Endothelial cell of umbilical vein (primary cell): ENCODE data around the gene RGS11. TPM values are rescaled to one million over a fixed set of nuclear protein-coding genes. Genes with fewer than 3 reads are reported as not detected.
A peak's percentile ranks its signal among the peaks of the same experiment; 100 is the strongest.

Experiments
- BruUV-seq: library from RNA; stranded (reverse); fragments of 400-500 nt; replicated peaks from 2 replicates; lab custom pipeline; 2021; lab: Mats Ljungman, UMichigan
- CTCF ChIA-PET: fragments of 300-600, 350-600 bp; sonication (Branson Sonifier 250); formaldehyde crosslinking; loops from one replicate; lab custom pipeline; 2021; ENCODE audit warnings: antibody characterized with exemption, inconsistent platforms; lab: Charles Lee
- POLR2A ChIA-PET: fragments of 300-600, 350-600 bp; sonication (Branson Sonifier 250); formaldehyde crosslinking; loops from one replicate; lab custom pipeline; 2021; ENCODE audit warnings: antibody characterized with exemption, inconsistent platforms; lab: Charles Lee
- DNase-seq: peaks from one replicate; pipeline ENCODE4 v3.0.0-alpha.2; 2011; ENCODE audit warnings: low read depth, low spot score
- FAIRE-seq: peaks from 2 replicates; lab custom pipeline; 2011; peaks lifted over from hg19 to GRCh38; lab: Jason Lieb, UNC
- H2AFZ ChIP-seq: 2 replicates; pipeline ENCODE4 v1.6.0; 2012; ENCODE audit warnings: low read depth, low read length, control low read depth, inconsistent platforms
- H3K27ac ChIP-seq: 2 replicates; pipeline ENCODE4 v1.5.1; 2011; ENCODE audit warnings: low read depth, mild to moderate bottlenecking, control low read depth, low read length, moderate library complexity; ENCODE audit not compliant: insufficient read depth
- H3K27me3 ChIP-seq, 2 experiments: 2 replicates each; pipeline versions ENCODE4 v1.6.0 to v1.6.1; 2011; ENCODE audit warnings: low read length in 2 of 2, mixed read lengths in 1 of 2; ENCODE audit not compliant: control insufficient read depth in 2 of 2, insufficient read depth in 2 of 2
- H3K36me3 ChIP-seq, 2 experiments: 2 replicates in 1 of 2; 3 replicates in 1 of 2; pipeline ENCODE4 v1.5.1; 2011; ENCODE audit warnings: low read length in 2 of 2, mild to moderate bottlenecking in 1 of 2, moderate library complexity in 1 of 2; ENCODE audit not compliant: control insufficient read depth in 2 of 2, insufficient read depth in 2 of 2; ENCODE audit errors: extremely low read depth in 1 of 2
- H3K4me1 ChIP-seq: 3 replicates; pipeline ENCODE4 v1.5.1; 2011; ENCODE audit warnings: mild to moderate bottlenecking, low read length; ENCODE audit not compliant: control insufficient read depth, insufficient read depth; ENCODE audit errors: extremely low read depth
- H3K4me2 ChIP-seq: 2 replicates; pipeline ENCODE4 v1.6.1; 2011; ENCODE audit warnings: low read length, control low read depth, mixed read lengths; ENCODE audit not compliant: insufficient read depth
- H3K4me3 ChIP-seq, 3 experiments: fragments of 200-600 bp in 1 of 3; sonication (generic), shearing (Covaris generic) in 1 of 3; replicated peaks in 1 of 3; 2 replicates each; pipeline ENCODE4 v1.5.1; 2011 to 2016; ENCODE audit warnings: control low read depth in 3 of 3, low read length in 3 of 3, mild to moderate bottlenecking in 2 of 3, inconsistent platforms in 1 of 3, low read depth in 1 of 3, moderate library complexity in 1 of 3; ENCODE audit not compliant: insufficient read depth in 1 of 3
- H3K79me2 ChIP-seq: 2 replicates; pipeline ENCODE4 v1.6.0; 2012; ENCODE audit warnings: low read length, inconsistent platforms; ENCODE audit not compliant: control insufficient read depth, insufficient read depth
- H3K9ac ChIP-seq: replicated peaks from 2 replicates; pipeline ENCODE3; 2011; ENCODE audit warnings: low read length, control low read depth; ENCODE audit not compliant: insufficient read depth; ENCODE audit errors: extremely low read depth
- H3K9me1 ChIP-seq: replicated peaks from 3 replicates; pipeline ENCODE4 v1.6.0; 2011; ENCODE audit warnings: mild to moderate bottlenecking, low read length; ENCODE audit not compliant: control insufficient read depth, insufficient read depth; ENCODE audit errors: extremely low read depth
- H3K9me3 ChIP-seq: replicated peaks from 2 replicates; pipeline ENCODE4 v1.5.1; 2012; ENCODE audit warnings: low read length, inconsistent platforms; ENCODE audit not compliant: control insufficient read depth, insufficient read depth
- H4K20me1 ChIP-seq: replicated peaks from 2 replicates; pipeline ENCODE3; 2011; ENCODE audit warnings: mild to moderate bottlenecking, low read length; ENCODE audit not compliant: control insufficient read depth, insufficient read depth; ENCODE audit errors: extremely low read depth
- FOS ChIP-seq: IDR thresholded peaks from 2 replicates; pipeline ENCODE4 v1.6.1; 2011; ENCODE audit warnings: mild to moderate bottlenecking, low read length, moderate library complexity, borderline replicate concordance; ENCODE audit not compliant: insufficient read depth
- MYC ChIP-seq: IDR thresholded peaks from one replicate; pipeline ENCODE4 v1.6.1; 2011; ENCODE audit warnings: mild to moderate bottlenecking, low read depth, low read length
- POLR2A ChIP-seq: IDR thresholded peaks from 2 replicates; pipeline ENCODE4 v1.6.1; 2012; ENCODE audit warnings: low read depth, mild to moderate bottlenecking, control low read depth, low read length
- dilution Hi-C: fragments of 300-500 bp; cut with MboI; formaldehyde crosslinking; loops from one replicate; pipeline ENCODE4 v1.15.0; 2019; ENCODE audit warnings: low sequenced_read_pairs; ENCODE audit not compliant: extremely low pct_ligation_motif_present
- intact Hi-C: fragments of 100-400 bp; cut with micrococcal nuclease; formaldehyde crosslinking; loops from one replicate; pipeline ENCODE4 v1.10.0; 2022
- polyA plus RNA-seq, 4 experiments: library from polyadenylated mRNA; depleted of rRNA in 3 of 4; stranded (reverse) in 3 of 4; unstranded in 1 of 4; fragments of >200 nt; gene quantifications; 2 replicates each; pipeline versions ENCODE4 v1.2.1 to v1.2.3, GENCODE V29; 2011 to 2012; ENCODE audit warnings: missing spikeins in 1 of 4
- total RNA-seq: library from RNA; stranded (reverse); gene quantifications from 2 replicates; pipeline ENCODE4 v1.2.3, GENCODE V29; 2021

RGS11 gene
- total and polyA plus RNA-seq, 2 donors (not counting 3 experiments of a cell fraction or from before 2014, with no cell fraction given), result 3.0 to 4.9 TPM

DNA sequence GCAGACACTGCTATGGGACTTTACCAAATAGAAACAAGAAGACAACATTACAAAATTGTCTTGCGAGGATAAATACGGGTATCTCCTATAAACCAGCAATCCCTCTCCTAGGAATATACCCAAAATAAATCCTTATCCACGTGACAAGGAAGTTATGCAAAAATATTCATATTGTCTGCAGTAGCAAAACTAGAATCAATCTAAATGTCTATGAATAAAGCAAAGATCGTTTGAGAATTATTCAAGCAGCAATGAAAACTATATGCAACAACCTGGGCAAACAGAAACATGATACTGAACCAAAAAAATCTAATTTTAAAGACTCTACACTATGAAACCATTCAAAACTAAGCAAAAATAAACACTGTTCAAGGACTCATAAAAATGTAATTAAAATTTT is 55.7 kb downstream of the RGS11 start:
- peaks cover 25 to 32% of the 10 kb centered on the region in 2 experiments for H3K36me3 ChIP-seq
- H3K9ac ChIP-seq, result no peak overlapping the region
- intact Hi-C loops, result no loop called here
- peaks cover 7% of the 10 kb centered on the region for H4K20me1 ChIP-seq
- no peaks in the 10 kb centered on the region for H3K27me3 ChIP-seq
- no TSS peak for BruUV-seq
- peaks cover 74% of the 10 kb centered on the region for H3K79me2 ChIP-seq
- TF ChIP-seq MYC (no peak), POLR2A (no peak), FOS (no peak)
- dilution Hi-C loops, result no loop called here
- H3K4me3 ChIP-seq, result no peak overlapping the region
- CTCF ChIA-PET, result interaction anchor here (1.1 kb wide), 1 partner anchor 13 kb away, joined by 3 read pairs; no protein-coding TSS in a partner anchor
- H3K4me2 ChIP-seq, result no peak overlapping the region
- peak; percentile 42 for FAIRE-seq
- H3K27ac ChIP-seq, result no peak overlapping the region
- no peak for DNase-seq
- H2AFZ ChIP-seq, result no peak overlapping the region
- no peaks in the 10 kb centered on the region for H3K9me3 ChIP-seq
- no peaks in the 10 kb centered on the region for H3K4me1 ChIP-seq
- POLR2A ChIA-PET, result no interaction called here
- no peaks in the 10 kb centered on the region for H3K9me1 ChIP-seq

Other genes with a start within 250 kb of the RGS11 start
- gene POLR3K, start 222.3 kb downstream of the RGS11 start, total RNA-seq, result 18.4 and 20.6 TPM in 2 replicates
- 28.0 and 33.2 TPM in 2 replicates for gene POLR3K, start 222.3 kb downstream of the RGS11 start, polyA plus RNA-seq
- 41.8 and 50.2 TPM in 2 replicates for gene SNRNP25, start 222.1 kb downstream of the RGS11 start, total RNA-seq
- 42.1 and 49.6 TPM in 2 replicates for gene SNRNP25, start 222.1 kb downstream of the RGS11 start, polyA plus RNA-seq
- gene RHBDF1, start 203.3 kb downstream of the RGS11 start, total RNA-seq, result 55.1 and 57.0 TPM in 2 replicates
- 113 and 137 TPM in 2 replicates for gene RHBDF1, start 203.3 kb downstream of the RGS11 start, polyA plus RNA-seq
- gene MPG, start 197.7 kb downstream of the RGS11 start, total RNA-seq, result 68.1 and 70.5 TPM in 2 replicates
- gene MPG, start 197.7 kb downstream of the RGS11 start, polyA plus RNA-seq, result 140 and 178 TPM in 2 replicates
- gene NPRL3, start 137.3 kb downstream of the RGS11 start, total RNA-seq, result 36.3 and 40.4 TPM in 2 replicates
- 19.3 and 22.4 TPM in 2 replicates for gene NPRL3, start 137.3 kb downstream of the RGS11 start, polyA plus RNA-seq
- not detected in 2 replicates for gene HBZ, start 123.3 kb downstream of the RGS11 start, total RNA-seq
- gene HBZ, start 123.3 kb downstream of the RGS11 start, polyA plus RNA-seq, result not detected in 2 replicates
- gene HBM, start 110.0 kb downstream of the RGS11 start, total RNA-seq, result not detected in 2 replicates
- not detected in 2 replicates for gene HBM, start 110.0 kb downstream of the RGS11 start, polyA plus RNA-seq
- not detected in 2 replicates for gene HBA2, start 103.1 kb downstream of the RGS11 start, total RNA-seq
- not detected in 2 replicates for gene HBA2, start 103.1 kb downstream of the RGS11 start, polyA plus RNA-seq
- gene HBA1, start 99.3 kb downstream of the RGS11 start, total RNA-seq, result not detected in 2 replicates
- not detected in 2 replicates for gene HBA1, start 99.3 kb downstream of the RGS11 start, polyA plus RNA-seq
- gene HBQ1, start 95.5 kb downstream of the RGS11 start, total RNA-seq, result not detected in 2 replicates
- gene HBQ1, start 95.5 kb downstream of the RGS11 start, polyA plus RNA-seq, result 0.75 and 2.5 TPM in 2 replicates
- gene LUC7L, start 46.5 kb downstream of the RGS11 start, total RNA-seq, result 86.6 and 94.7 TPM in 2 replicates
- gene LUC7L, start 46.5 kb downstream of the RGS11 start, polyA plus RNA-seq, result 57.6 and 75.4 TPM in 2 replicates
- 70.4 and 73.1 TPM in 2 replicates for gene FAM234A, start 41.1 kb downstream of the RGS11 start, total RNA-seq
- 89.4 and 98.8 TPM in 2 replicates for gene FAM234A, start 41.1 kb downstream of the RGS11 start, polyA plus RNA-seq
- gene ARHGDIG, start 4.6 kb upstream of the RGS11 start, total RNA-seq, result 0.93 and 1.9 TPM in 2 replicates
- 2.2 and 3.8 TPM in 2 replicates for gene ARHGDIG, start 4.6 kb upstream of the RGS11 start, polyA plus RNA-seq
- gene PDIA2, start 7.2 kb upstream of the RGS11 start, total RNA-seq, result 0.99 TPM in 1 of 2 replicates, not detected in the other
- gene PDIA2, start 7.2 kb upstream of the RGS11 start, polyA plus RNA-seq, result 0.63 and 0.75 TPM in 2 replicates
- 21.1 and 21.9 TPM in 2 replicates for gene AXIN1, start 76.8 kb upstream of the RGS11 start, total RNA-seq
- 8.0 and 8.3 TPM in 2 replicates for gene AXIN1, start 76.8 kb upstream of the RGS11 start, polyA plus RNA-seq
- gene MRPL28, start 94.6 kb upstream of the RGS11 start, total RNA-seq, result 86.3 and 104 TPM in 2 replicates
- 180 and 198 TPM in 2 replicates for gene MRPL28, start 94.6 kb upstream of the RGS11 start, polyA plus RNA-seq
- gene PGAP6, start 106.0 kb upstream of the RGS11 start, total RNA-seq, result 88.1 and 89.8 TPM in 2 replicates
- gene PGAP6, start 106.0 kb upstream of the RGS11 start, polyA plus RNA-seq, result 365 and 484 TPM in 2 replicates
- 166 and 170 TPM in 2 replicates for gene NME4, start 121.3 kb upstream of the RGS11 start, total RNA-seq
- 264 and 412 TPM in 2 replicates for gene NME4, start 121.3 kb upstream of the RGS11 start, polyA plus RNA-seq
- 23.1 and 28.3 TPM in 2 replicates for gene DECR2, start 125.9 kb upstream of the RGS11 start, total RNA-seq
- 46.5 and 61.7 TPM in 2 replicates for gene DECR2, start 125.9 kb upstream of the RGS11 start, polyA plus RNA-seq
- gene RAB11FIP3, start 149.7 kb upstream of the RGS11 start, total RNA-seq, result 64.9 and 75.9 TPM in 2 replicates
- gene RAB11FIP3, start 149.7 kb upstream of the RGS11 start, polyA plus RNA-seq, result 19.3 and 20.5 TPM in 2 replicates